HL-60 (cell line): ENCODE results near the gene GAB2.

ENCODE experiments used
- DNase-seq, 2 experiments: peaks; one replicate each; pipeline ENCODE4 v3.0.0-alpha.2; 2010 to 2020; ENCODE audit warnings: low read depth in 1 of 2, low spot score in 1 of 2
- H3K27ac ChIP-seq: fragments of 250-450 bp; sonication (Bioruptor Pico); replicated peaks from 2 replicates; pipeline ENCODE4 v1.5.1; 2020; ENCODE audit warnings: mild to moderate bottlenecking, moderate library complexity
- H3K27me3 ChIP-seq: fragments of 250-450 bp; sonication (Bioruptor Pico); 2 replicates; pipeline ENCODE4 v1.5.1; 2021; ENCODE audit warnings: mild to moderate bottlenecking, moderate library complexity; ENCODE audit not compliant: insufficient read depth, poor library complexity, severe bottlenecking
- H3K4me3 ChIP-seq: replicated peaks from 2 replicates; pipeline ENCODE4 v1.5.1; 2011; ENCODE audit warnings: mild to moderate bottlenecking, control low read depth, low read length; ENCODE audit not compliant: insufficient read depth
- CTCF ChIP-seq: IDR thresholded peaks from one replicate; pipeline ENCODE4 v1.5.1; 2011; ENCODE audit warnings: low read length, control low read depth, inconsistent platforms; ENCODE audit not compliant: insufficient read depth
- GABPA ChIP-seq: IDR thresholded peaks from 2 replicates; pipeline ENCODE4 v1.6.1; 2012; ENCODE audit warnings: low read depth
- POLR2AphosphoS5 ChIP-seq: IDR thresholded peaks from 2 replicates; pipeline ENCODE4 v1.6.1; 2012; ENCODE audit warnings: low read depth
- SPI1 ChIP-seq: IDR thresholded peaks from 2 replicates; pipeline ENCODE4 v1.6.1; 2012; ENCODE audit warnings: low read depth, mild to moderate bottlenecking, borderline replicate concordance
- TF ChIP-seq, protein P1 (sequence below): IDR thresholded peaks from 2 replicates; pipeline ENCODE4 v1.6.1; 2012; ENCODE audit warnings: low read depth; ENCODE audit not compliant: insufficient replicate concordance

The GAB2 gene

GRCh38 chr11:78170413-78170812 lies 247.2 kb downstream of the GAB2 start:
- Histone ChIP-seq H3K27me3 (no peaks in the 10 kb centered on the region), H3K27ac (no peak overlapping the region)

DNA sequence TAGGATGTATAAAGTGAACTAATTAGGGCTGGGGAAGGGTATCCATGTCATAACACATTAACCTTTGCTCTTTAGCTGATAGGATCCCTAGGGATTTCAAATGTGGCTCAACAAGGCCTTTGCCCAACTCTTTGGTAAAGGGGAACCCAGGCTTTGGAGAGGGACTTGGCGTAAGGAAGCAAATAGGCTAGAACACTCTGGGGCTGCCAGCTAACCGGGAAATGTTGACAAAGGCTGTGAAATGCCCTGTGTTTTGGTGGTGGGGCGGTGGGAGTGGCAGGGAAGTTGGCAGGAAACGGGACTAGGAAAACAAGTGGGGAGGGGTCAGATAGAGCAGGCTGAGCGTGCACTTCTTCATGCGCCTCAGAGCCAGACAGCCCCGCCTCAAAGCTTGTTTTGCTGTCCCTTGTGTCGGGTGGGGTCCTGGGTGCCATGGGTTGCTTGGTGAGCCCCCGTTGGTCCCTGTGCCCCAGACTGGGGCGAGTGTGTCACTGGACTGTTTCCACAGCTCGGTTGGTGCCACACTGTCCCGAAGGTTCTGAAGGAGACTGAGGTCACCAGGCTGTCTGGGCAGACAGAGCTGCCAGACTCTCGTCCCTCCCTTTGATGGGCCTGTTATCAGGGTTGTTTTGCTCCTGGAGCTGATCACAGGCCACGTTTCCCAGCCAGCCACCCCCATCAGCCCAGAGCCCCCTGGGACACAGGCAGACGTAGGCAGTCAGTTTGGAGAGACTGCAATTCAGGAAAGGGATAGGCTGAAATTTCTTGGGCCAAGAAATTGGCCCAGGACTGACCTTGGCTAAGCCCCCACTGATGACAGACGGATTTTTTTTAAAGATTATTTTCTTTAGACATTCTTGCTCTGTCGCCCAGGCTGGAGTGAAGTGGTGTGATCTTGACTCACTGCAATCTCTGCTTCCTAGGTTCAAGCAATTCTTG lies 248.8 kb downstream of the GAB2 start:
- no peak for DNase-seq
- no peak for TF ChIP-seq POLR2AphosphoS5
- no peak for TF ChIP-seq CTCF
- TF ChIP-seq SPI1: no peak
- TF ChIP-seq GABPA: no peak
- TF ChIP-seq, protein P1, sequence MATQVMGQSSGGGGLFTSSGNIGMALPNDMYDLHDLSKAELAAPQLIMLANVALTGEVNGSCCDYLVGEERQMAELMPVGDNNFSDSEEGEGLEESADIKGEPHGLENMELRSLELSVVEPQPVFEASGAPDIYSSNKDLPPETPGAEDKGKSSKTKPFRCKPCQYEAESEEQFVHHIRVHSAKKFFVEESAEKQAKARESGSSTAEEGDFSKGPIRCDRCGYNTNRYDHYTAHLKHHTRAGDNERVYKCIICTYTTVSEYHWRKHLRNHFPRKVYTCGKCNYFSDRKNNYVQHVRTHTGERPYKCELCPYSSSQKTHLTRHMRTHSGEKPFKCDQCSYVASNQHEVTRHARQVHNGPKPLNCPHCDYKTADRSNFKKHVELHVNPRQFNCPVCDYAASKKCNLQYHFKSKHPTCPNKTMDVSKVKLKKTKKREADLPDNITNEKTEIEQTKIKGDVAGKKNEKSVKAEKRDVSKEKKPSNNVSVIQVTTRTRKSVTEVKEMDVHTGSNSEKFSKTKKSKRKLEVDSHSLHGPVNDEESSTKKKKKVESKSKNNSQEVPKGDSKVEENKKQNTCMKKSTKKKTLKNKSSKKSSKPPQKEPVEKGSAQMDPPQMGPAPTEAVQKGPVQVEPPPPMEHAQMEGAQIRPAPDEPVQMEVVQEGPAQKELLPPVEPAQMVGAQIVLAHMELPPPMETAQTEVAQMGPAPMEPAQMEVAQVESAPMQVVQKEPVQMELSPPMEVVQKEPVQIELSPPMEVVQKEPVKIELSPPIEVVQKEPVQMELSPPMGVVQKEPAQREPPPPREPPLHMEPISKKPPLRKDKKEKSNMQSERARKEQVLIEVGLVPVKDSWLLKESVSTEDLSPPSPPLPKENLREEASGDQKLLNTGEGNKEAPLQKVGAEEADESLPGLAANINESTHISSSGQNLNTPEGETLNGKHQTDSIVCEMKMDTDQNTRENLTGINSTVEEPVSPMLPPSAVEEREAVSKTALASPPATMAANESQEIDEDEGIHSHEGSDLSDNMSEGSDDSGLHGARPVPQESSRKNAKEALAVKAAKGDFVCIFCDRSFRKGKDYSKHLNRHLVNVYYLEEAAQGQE: no peak
- Histone ChIP-seq H3K27me3 (no peaks in the 10 kb centered on the region), H3K27ac (no peak overlapping the region), H3K4me3 (no peak overlapping the region)

More at GRCh38 chr11:78170413-78170812, 247.2 kb downstream of the GAB2 start:
- H3K4me3 ChIP-seq: no peak overlapping the region
- TF ChIP-seq, protein P1: no peak
- TF ChIP-seq GABPA (no peak), SPI1 (no peak), POLR2AphosphoS5 (no peak), CTCF (no peak)
- no peak for DNase-seq

DNA sequence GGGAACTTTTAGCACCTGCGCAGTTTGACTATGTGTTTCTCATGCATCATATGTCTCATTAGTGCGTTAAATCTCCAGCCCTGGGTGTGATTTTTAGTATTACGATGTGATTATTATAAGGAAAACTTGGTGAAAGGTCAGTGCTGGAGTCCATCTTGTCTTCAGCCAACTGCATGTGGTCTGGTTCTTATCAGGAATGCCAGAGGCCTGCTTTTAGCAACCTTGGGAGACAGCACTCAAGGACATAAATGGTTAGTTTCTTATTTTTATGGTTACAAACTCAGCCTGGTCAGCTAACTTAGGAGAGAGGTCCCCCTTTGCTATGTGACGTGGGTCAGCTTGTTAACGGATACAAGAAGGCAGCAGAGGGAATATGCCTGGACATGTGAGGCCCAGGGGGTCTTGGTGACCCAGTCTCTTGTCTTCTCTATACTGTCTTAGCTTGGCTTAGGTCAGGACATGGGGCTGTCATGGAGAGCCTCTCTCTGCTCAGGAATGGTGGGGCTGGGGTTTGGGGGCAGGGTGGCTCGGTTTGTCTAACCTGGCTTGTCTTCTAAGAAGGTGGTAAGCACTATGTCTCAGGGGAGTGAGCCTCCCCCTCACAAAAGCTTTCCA lies 250.7 kb downstream of the GAB2 start:
- no peak for DNase-seq
- TF ChIP-seq, protein P1: no peak
- TF ChIP-seq GABPA: no peak
- TF ChIP-seq CTCF: no peak
- H3K27ac ChIP-seq: no peak overlapping the region

More for the DNA sequence above, 250.7 kb downstream of the GAB2 start:
- Histone ChIP-seq H3K4me3 (no peak overlapping the region), H3K27me3 (no peaks in the 10 kb centered on the region)
